ENCODE data around the gene LRP2BP. TPM values are rescaled to one million over a fixed set of nuclear protein-coding genes. Genes with fewer than 3 reads are reported as not detected.

LRP2BP gene
- total and polyA plus RNA-seq, 2 of the 13 experiments (the other 11 are each of a cell fraction or from before 2014, with no cell fraction given) = 0.22 to 0.29 TPM

GRCh38 chr4:185408432-185408831, 12.7 kb upstream of the LRP2BP start:
- intact Hi-C loops (cut with micrococcal nuclease; ENCODE audit: unreplicated experiment) (no loop called here), in situ Hi-C loops (cut with HindIII; ENCODE audit: extremely low pct_ligation_motif_present, low pct_unique_long_range_greater_than_20kb) (no loop called here)
- FAIRE-seq (no peak), DNase-seq (ENCODE audit: low spot score) (no peak), ATAC-seq (no peak)
- H3K27ac ChIP-seq (ENCODE audit: extremely low read length, insufficient read depth, low read length) = no peak overlapping the region
- H3K4me1 ChIP-seq (ENCODE audit: insufficient read depth, low read length) = no peaks in the 10 kb centered on the region
- H3K9ac ChIP-seq (ENCODE audit: insufficient read depth, low read depth, low read length) = no peak overlapping the region
- H3K27me3 ChIP-seq (ENCODE audit: control insufficient read depth in 1 of 2, insufficient read depth in 2 of 2, low read length in 2 of 2) = no peaks in the 10 kb centered on the region
- no peaks in the 10 kb centered on the region for H3K9me3 ChIP-seq (ENCODE audit: low read length)
- no TSS peak for BruUV-seq (replicated peaks)
- no peak overlapping the region for H3K4me3 ChIP-seq (replicated peaks in 1 of 3; ENCODE audit: insufficient read depth in 1 of 3, low read depth in 2 of 3, low read length in 3 of 3)
- H3K4me2 ChIP-seq (ENCODE audit: low read depth, low read length) = no peak overlapping the region
- 93% methylated on average over 2 of the region's 2 CpGs for WGBS (ENCODE audit: low lambda C conversion rate)
- POLR2A ChIA-PET = interaction anchor here (1.7 kb wide), 1 partner anchor 12 kb away, joined by 5 read pairs; the partner anchor contains the start of gene ANKRD37
- H3K36me3 ChIP-seq (replicated peaks in 1 of 2; ENCODE audit: control insufficient read depth in 1 of 2, insufficient read depth in 2 of 2, low read length in 2 of 2) = peaks cover 3 to 26% of the 10 kb centered on the region in 2 experiments; a peak in 3 of 5 replicates
- TF ChIP-seq ZNF691 (CRISPR knock-in tag; IDR thresholded peaks at IDR 0.05; ENCODE audit: borderline replicate concordance, low read depth) (no peak), AGO1 (IDR thresholded peaks at IDR 0.05; ENCODE audit: low read depth, low read length, poor library complexity, severe bottlenecking) (no peak), ZNF639 (CRISPR knock-in tag; conservative IDR thresholded peaks at IDR 0.05) (no peak), ZNF180 (CRISPR knock-in tag; IDR thresholded peaks at IDR 0.05; ENCODE audit: borderline replicate concordance, low read depth) (no peak), PLSCR1 (CRISPR knock-in tag; IDR thresholded peaks at IDR 0.05; ENCODE audit: borderline replicate concordance) (no peak), E2F1 (CRISPR knock-in tag; IDR thresholded peaks at IDR 0.05) (no peak), RFX5 (IDR thresholded peaks at IDR 0.05; ENCODE audit: low read depth, low read length) (no peak)
- H2AFZ ChIP-seq (ENCODE audit: low read length) = no peak overlapping the region
- no peaks in the 10 kb centered on the region for H4K20me1 ChIP-seq (ENCODE audit: insufficient read depth, low read length)
- CTCF ChIA-PET (ENCODE audit: low intra/inter-chr PET ratio, low total read pairs) = no interaction called here
- no peaks in the 10 kb centered on the region for H3K79me2 ChIP-seq (ENCODE audit: insufficient read depth, low read length)

Data from HepG2 (cell line).